ENCODE data around the gene HSPB8.

HSPB8 gene

DNA sequence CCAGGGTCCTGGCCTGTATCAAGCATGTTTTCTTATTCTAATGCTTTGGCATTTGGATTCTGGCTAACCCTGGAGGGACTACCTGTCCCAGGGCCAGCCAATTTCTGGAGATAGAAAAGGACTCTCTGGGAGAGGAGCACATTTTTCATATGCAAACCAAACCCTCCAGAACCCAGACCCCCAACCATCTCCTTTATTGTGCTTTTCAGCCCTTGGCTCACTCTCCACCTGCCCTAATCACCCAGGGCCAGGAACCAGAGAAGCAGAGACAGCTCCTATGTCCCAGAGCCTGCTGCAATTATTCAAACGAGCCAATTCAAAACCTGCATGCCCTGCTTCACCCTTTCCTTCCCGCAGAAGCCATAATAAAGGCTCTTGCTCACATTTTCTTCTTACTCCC, 23.8 kb downstream of the HSPB8 start:
- Histone ChIP-seq H3K36me3 (ENCODE audit: control insufficient read depth in 1 of 2, insufficient read depth in 2 of 2, low read length in 2 of 2) (no peaks in the 10 kb centered on the region), H2BK12ac (ENCODE audit: low read length) (no peak overlapping the region), H3K27me3 (ENCODE audit: insufficient read depth, low read length) (no peaks in the 10 kb centered on the region), H3K18ac (ENCODE audit: low read length) (no peak overlapping the region), H3K4me3 (ENCODE audit: low read depth, low read length) (no peak overlapping the region), H4K91ac (ENCODE audit: low read depth, low read length) (no peak overlapping the region), H2BK5ac (ENCODE audit: low read depth, low read length, poor library complexity) (no peak overlapping the region), H3K14ac (ENCODE audit: low read length) (no peak overlapping the region), H3K4me1 (ENCODE audit: control insufficient read depth in 1 of 2, insufficient read depth in 2 of 2, low read length in 2 of 2) (peaks cover 9 to 26% of the 10 kb centered on the region in 2 experiments), H2AK5ac (ENCODE audit: low read length) (no peak overlapping the region), H2AFZ (ENCODE audit: insufficient read depth, low read length, poor library complexity) (no peak overlapping the region), H4K12ac (ENCODE audit: low read depth, low read length) (no peak overlapping the region), H3K27ac (ENCODE audit: low read depth, low read length) (no peak overlapping the region), H3K79me2 (ENCODE audit: control insufficient read depth, insufficient read depth, low read length, poor library complexity) (no peaks in the 10 kb centered on the region), H3K4ac (ENCODE audit: low read depth, low read length) (no peak overlapping the region), H3K79me1 (ENCODE audit: low read length) (peaks cover 8% of the 10 kb centered on the region), H4K8ac (ENCODE audit: low read depth, low read length) (no peak overlapping the region), H3K9me3 (ENCODE audit: insufficient read depth, low read depth, low read length) (no peaks in the 10 kb centered on the region), H3K9ac (ENCODE audit: low read length) (no peak overlapping the region), H3K23ac (ENCODE audit: low read length) (no peak overlapping the region), H2BK120ac (ENCODE audit: insufficient read depth, low read length, poor library complexity) (no peak overlapping the region), H3K4me2 (ENCODE audit: low read length) (no peak overlapping the region)
- WGBS (ENCODE audit: extremely low coverage, insufficient coverage, insufficient read length) = no CpG with 5 or more reads among the region's 2 CpGs
- DNase-seq = no peak

DNA sequence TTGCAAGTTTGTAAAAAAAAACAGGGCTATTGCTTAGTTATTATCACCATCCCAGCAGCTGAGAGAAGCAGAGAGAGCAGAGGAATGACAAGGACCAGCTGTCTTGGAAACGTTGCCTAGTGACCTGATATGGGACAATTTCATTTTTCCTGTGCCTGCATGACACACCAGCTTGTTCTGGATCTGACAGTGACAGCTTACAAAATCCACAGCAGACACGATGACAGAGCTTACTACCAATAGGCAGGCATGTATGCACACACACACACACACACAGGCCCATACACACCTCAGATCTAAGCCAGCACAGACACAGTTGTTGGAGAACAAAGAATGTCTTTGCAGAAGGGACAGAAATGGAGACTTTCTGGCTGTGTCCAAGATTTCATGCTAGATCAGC, 25.4 kb downstream of the HSPB8 start:
- Histone ChIP-seq H3K27me3 (ENCODE audit: insufficient read depth, low read length) (no peaks in the 10 kb centered on the region), H2AK5ac (ENCODE audit: low read length) (no peak overlapping the region), H3K4me3 (ENCODE audit: low read depth, low read length) (no peak overlapping the region), H2BK120ac (ENCODE audit: insufficient read depth, low read length, poor library complexity) (no peak overlapping the region), H3K79me1 (ENCODE audit: low read length) (peaks cover 4% of the 10 kb centered on the region), H3K9ac (ENCODE audit: low read length) (no peak overlapping the region), H4K12ac (ENCODE audit: low read depth, low read length) (no peak overlapping the region), H3K14ac (ENCODE audit: low read length) (no peak overlapping the region), H3K9me3 (ENCODE audit: insufficient read depth, low read depth, low read length) (no peaks in the 10 kb centered on the region), H3K4me1 (ENCODE audit: control insufficient read depth in 1 of 2, insufficient read depth in 2 of 2, low read length in 2 of 2) (peaks cover 11 to 20% of the 10 kb centered on the region in 2 experiments), H3K4ac (ENCODE audit: low read depth, low read length) (no peak overlapping the region), H2AFZ (ENCODE audit: insufficient read depth, low read length, poor library complexity) (no peak overlapping the region), H3K79me2 (ENCODE audit: control insufficient read depth, insufficient read depth, low read length, poor library complexity) (no peaks in the 10 kb centered on the region), H4K8ac (ENCODE audit: low read depth, low read length) (no peak overlapping the region), H2BK5ac (ENCODE audit: low read depth, low read length, poor library complexity) (no peak overlapping the region), H3K27ac (ENCODE audit: low read depth, low read length) (no peak overlapping the region), H4K91ac (ENCODE audit: low read depth, low read length) (no peak overlapping the region), H3K18ac (ENCODE audit: low read length) (no peak overlapping the region), H2BK12ac (ENCODE audit: low read length) (no peak overlapping the region), H3K23ac (ENCODE audit: low read length) (no peak overlapping the region), H3K36me3 (ENCODE audit: control insufficient read depth in 1 of 2, insufficient read depth in 2 of 2, low read length in 2 of 2) (no peaks in the 10 kb centered on the region), H3K4me2 (ENCODE audit: low read length) (no peak overlapping the region)
- peak; percentile 22 to 64 for DNase-seq
- no CpG with 5 or more reads among the region's 2 CpGs for WGBS (ENCODE audit: extremely low coverage, insufficient coverage, insufficient read length)

DNA sequence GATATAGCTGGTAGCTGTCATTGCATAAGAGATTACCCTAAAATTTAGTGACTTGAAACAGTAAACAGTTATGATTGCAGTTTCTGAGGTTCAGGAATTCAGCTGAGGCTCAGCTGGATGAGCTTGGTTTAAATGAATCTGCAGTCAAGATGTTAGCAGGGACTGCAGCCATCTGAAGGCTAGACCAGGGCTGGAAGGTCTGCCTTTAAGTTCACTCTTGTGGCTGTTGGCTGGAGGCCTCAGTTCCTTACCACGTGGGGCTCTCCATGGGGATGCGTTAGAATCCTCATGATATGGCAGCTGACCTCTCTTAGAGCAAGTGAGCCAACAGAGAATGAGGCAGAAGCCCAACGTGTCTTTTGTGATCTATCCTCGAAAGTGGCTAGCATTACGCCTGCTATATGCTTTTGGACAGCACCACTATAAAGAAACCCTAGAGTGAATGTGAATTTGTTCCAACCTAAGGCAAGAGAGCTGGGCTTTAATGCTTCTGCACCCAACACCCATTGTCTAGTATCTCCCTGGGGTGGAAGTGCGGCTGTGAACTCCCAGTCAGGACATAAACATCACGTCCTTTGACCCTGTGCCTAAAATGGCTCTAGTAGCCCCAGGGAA, 26.0 kb downstream of the HSPB8 start:
- no CpG with 5 or more reads among the region's 7 CpGs for whole genome bisulfite sequencing (ENCODE audit: extremely low coverage, insufficient coverage, insufficient read length)
- no peaks in the 10 kb centered on the region for H3K9me3 ChIP-seq (ENCODE audit: insufficient read depth, low read depth, low read length)
- H3K18ac ChIP-seq (ENCODE audit: low read length) = no peak overlapping the region
- H3K4me1 ChIP-seq (ENCODE audit: control insufficient read depth in 1 of 2, insufficient read depth in 2 of 2, low read length in 2 of 2) = peaks cover 7 to 13% of the 10 kb centered on the region in 2 experiments
- no peak overlapping the region for H4K8ac ChIP-seq (ENCODE audit: low read depth, low read length)
- H3K4me2 ChIP-seq (ENCODE audit: low read length) = no peak overlapping the region
- H3K27ac ChIP-seq (ENCODE audit: low read depth, low read length) = no peak overlapping the region
- H2BK5ac ChIP-seq (ENCODE audit: low read depth, low read length, poor library complexity) = no peak overlapping the region
- H3K14ac ChIP-seq (ENCODE audit: low read length) = no peak overlapping the region
- H3K36me3 ChIP-seq (ENCODE audit: control insufficient read depth in 1 of 2, insufficient read depth in 2 of 2, low read length in 2 of 2) = no peaks in the 10 kb centered on the region
- H3K79me1 ChIP-seq (ENCODE audit: low read length) = no peaks in the 10 kb centered on the region
- no peak overlapping the region for H2AK5ac ChIP-seq (ENCODE audit: low read length)
- no peak for DNase-seq
- H3K27me3 ChIP-seq (ENCODE audit: insufficient read depth, low read length) = no peaks in the 10 kb centered on the region
- H4K12ac ChIP-seq (ENCODE audit: low read depth, low read length) = no peak overlapping the region
- no peak overlapping the region for H2BK12ac ChIP-seq (ENCODE audit: low read length)
- H2BK120ac ChIP-seq (ENCODE audit: insufficient read depth, low read length, poor library complexity) = no peak overlapping the region
- no peak overlapping the region for H4K91ac ChIP-seq (ENCODE audit: low read depth, low read length)
- no peak overlapping the region for H3K4me3 ChIP-seq (ENCODE audit: low read depth, low read length)
- no peaks in the 10 kb centered on the region for H3K79me2 ChIP-seq (ENCODE audit: control insufficient read depth, insufficient read depth, low read length, poor library complexity)
- H3K9ac ChIP-seq (ENCODE audit: low read length) = no peak overlapping the region
- no peak overlapping the region for H2AFZ ChIP-seq (ENCODE audit: insufficient read depth, low read length, poor library complexity)
- H3K4ac ChIP-seq (ENCODE audit: low read depth, low read length) = no peak overlapping the region
- no peak overlapping the region for H3K23ac ChIP-seq (ENCODE audit: low read length)

DNA sequence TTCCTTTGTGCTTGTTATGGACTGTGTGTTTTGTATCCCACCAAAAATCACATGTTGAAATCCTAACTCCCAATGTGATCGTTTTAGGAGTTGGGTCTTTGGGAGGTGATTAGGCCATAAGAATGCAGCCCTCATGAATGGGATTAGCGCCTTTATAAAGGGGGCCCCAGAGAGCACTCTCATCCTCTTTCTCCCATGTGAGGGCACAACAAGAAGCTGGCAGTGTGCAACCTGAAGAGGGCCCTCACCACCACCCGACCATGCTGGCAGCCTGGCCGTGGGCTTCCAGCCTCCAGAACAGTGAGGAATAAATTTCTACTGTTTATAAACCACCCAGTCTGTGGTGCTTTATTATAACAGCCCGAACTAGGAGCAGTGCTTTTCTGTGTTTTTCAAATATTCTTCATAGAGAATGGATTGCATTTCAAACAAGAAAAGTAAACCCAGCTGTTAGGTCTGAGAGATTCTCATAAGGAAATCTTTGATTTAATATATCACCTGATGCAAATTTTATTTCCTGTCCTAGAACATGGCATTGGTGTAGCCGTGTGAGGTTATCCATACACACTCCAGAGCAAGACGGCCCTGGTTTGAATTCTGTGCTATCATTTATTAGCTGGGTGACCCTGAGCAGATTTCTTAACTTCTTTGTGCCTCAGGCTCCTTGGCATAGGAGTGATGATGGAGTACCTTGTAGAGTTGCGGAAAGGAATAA, 27.8 kb downstream of the HSPB8 start:
- Histone ChIP-seq H2BK5ac (ENCODE audit: low read depth, low read length, poor library complexity) (no peak overlapping the region), H3K79me1 (ENCODE audit: low read length) (no peaks in the 10 kb centered on the region), H3K18ac (ENCODE audit: low read length) (no peak overlapping the region), H3K14ac (ENCODE audit: low read length) (no peak overlapping the region), H4K12ac (ENCODE audit: low read depth, low read length) (no peak overlapping the region), H3K9ac (ENCODE audit: low read length) (no peak overlapping the region), H3K23ac (ENCODE audit: low read length) (no peak overlapping the region), H2BK12ac (ENCODE audit: low read length) (no peak overlapping the region), H2AK5ac (ENCODE audit: low read length) (no peak overlapping the region), H3K4me2 (ENCODE audit: low read length) (no peak overlapping the region), H4K91ac (ENCODE audit: low read depth, low read length) (no peak overlapping the region), H3K4me1 (ENCODE audit: control insufficient read depth in 1 of 2, insufficient read depth in 2 of 2, low read length in 2 of 2) (peaks cover 7 to 11% of the 10 kb centered on the region in 2 experiments), H3K79me2 (ENCODE audit: control insufficient read depth, insufficient read depth, low read length, poor library complexity) (no peaks in the 10 kb centered on the region), H2BK120ac (ENCODE audit: insufficient read depth, low read length, poor library complexity) (no peak overlapping the region), H3K4me3 (ENCODE audit: low read depth, low read length) (no peak overlapping the region), H3K36me3 (ENCODE audit: control insufficient read depth in 1 of 2, insufficient read depth in 2 of 2, low read length in 2 of 2) (no peaks in the 10 kb centered on the region), H2AFZ (ENCODE audit: insufficient read depth, low read length, poor library complexity) (no peak overlapping the region), H3K27ac (ENCODE audit: low read depth, low read length) (no peak overlapping the region), H3K9me3 (ENCODE audit: insufficient read depth, low read depth, low read length) (no peaks in the 10 kb centered on the region), H3K27me3 (ENCODE audit: insufficient read depth, low read length) (no peaks in the 10 kb centered on the region), H3K4ac (ENCODE audit: low read depth, low read length) (no peak overlapping the region), H4K8ac (ENCODE audit: low read depth, low read length) (no peak overlapping the region)
- no peak for DNase-seq
- WGBS (ENCODE audit: extremely low coverage, insufficient coverage, insufficient read length) = no CpG with 5 or more reads among the region's 8 CpGs
